Measurements from ENCODE around the gene CD99L2. TPM values are rescaled to one million over a fixed set of nuclear protein-coding genes. Genes with fewer than 3 reads are reported as not detected.

The CD99L2 gene
- total and polyA plus RNA-seq, 2 donors (not counting 1 experiment from before 2014, with no cell fraction given): 40.6 to 55.5 TPM

- no peak overlapping the region for H3K9ac ChIP-seq (ENCODE audit: insufficient read depth, low read length)
- no peaks in the 10 kb centered on the region for H3K4me1 ChIP-seq (ENCODE audit: control insufficient read depth, extremely low read depth, insufficient read depth, low read length)
- no peak overlapping the region for H3K4me2 ChIP-seq (ENCODE audit: extremely low read depth, insufficient read depth, low read length)
- H3K79me2 ChIP-seq (ENCODE audit: control insufficient read depth, insufficient read depth, low read length): no peaks in the 10 kb centered on the region
- no peaks in the 10 kb centered on the region for H3K36me3 ChIP-seq (ENCODE audit: control insufficient read depth, insufficient read depth, low read length)
- H4K20me1 ChIP-seq (ENCODE audit: control insufficient read depth, extremely low read depth, insufficient read depth, low read length): peaks cover 3% of the 10 kb centered on the region
- TF ChIP-seq CTCF (conservative IDR thresholded peaks at IDR 0.05 in 1 of 2, IDR thresholded peaks at IDR 0.05 in 1 of 2; ENCODE audit: low read depth in 1 of 2, low read length in 2 of 2) (no peak), EZH2 (IDR thresholded peaks at IDR 0.05; ENCODE audit: low read length, missing control alignments) (no peak)
- H3K9me3 ChIP-seq (ENCODE audit: control insufficient read depth, insufficient read depth, low read depth, low read length): no peaks in the 10 kb centered on the region
- H3K27ac ChIP-seq (ENCODE audit: insufficient read depth, low read length): no peak overlapping the region
- no peaks in the 10 kb centered on the region for H3K27me3 ChIP-seq (ENCODE audit: control insufficient read depth, insufficient read depth, low read length)
- H3K4me3 ChIP-seq (replicated peaks in 1 of 4; ENCODE audit: control extremely low read depth in 1 of 4, insufficient read depth in 1 of 4, low read depth in 3 of 4, low read length in 4 of 4): no peak overlapping the region
- DNase-seq (ENCODE audit: low read depth in 2 of 2): no peak
- no peak overlapping the region for H2AFZ ChIP-seq (ENCODE audit: low read length)
These were observed 49.0 kb downstream of the CD99L2 start for GRCh38 chrX:150849486-150849885.

GRCh38 chrX:150848914-150849365, 49.5 kb downstream of the CD99L2 start:
- peaks cover 3% of the 10 kb centered on the region for H4K20me1 ChIP-seq (ENCODE audit: control insufficient read depth, extremely low read depth, insufficient read depth, low read length)
- no peak for DNase-seq (ENCODE audit: low read depth in 2 of 2)
- no peaks in the 10 kb centered on the region for H3K4me1 ChIP-seq (ENCODE audit: control insufficient read depth, extremely low read depth, insufficient read depth, low read length)
- TF ChIP-seq CTCF (conservative IDR thresholded peaks at IDR 0.05 in 1 of 2, IDR thresholded peaks at IDR 0.05 in 1 of 2; ENCODE audit: low read depth in 1 of 2, low read length in 2 of 2) (no peak), EZH2 (IDR thresholded peaks at IDR 0.05; ENCODE audit: low read length, missing control alignments) (no peak)
- H3K9me3 ChIP-seq (ENCODE audit: control insufficient read depth, insufficient read depth, low read depth, low read length): no peaks in the 10 kb centered on the region
- H3K27me3 ChIP-seq (ENCODE audit: control insufficient read depth, insufficient read depth, low read length): no peaks in the 10 kb centered on the region
- no peak overlapping the region for H2AFZ ChIP-seq (ENCODE audit: low read length)
- H3K4me3 ChIP-seq (replicated peaks in 1 of 4; ENCODE audit: control extremely low read depth in 1 of 4, insufficient read depth in 1 of 4, low read depth in 3 of 4, low read length in 4 of 4): no peak overlapping the region
- no peak overlapping the region for H3K9ac ChIP-seq (ENCODE audit: insufficient read depth, low read length)
- H3K36me3 ChIP-seq (ENCODE audit: control insufficient read depth, insufficient read depth, low read length): no peaks in the 10 kb centered on the region
- H3K27ac ChIP-seq (ENCODE audit: insufficient read depth, low read length): no peak overlapping the region
- no peak overlapping the region for H3K4me2 ChIP-seq (ENCODE audit: extremely low read depth, insufficient read depth, low read length)
- H3K79me2 ChIP-seq (ENCODE audit: control insufficient read depth, insufficient read depth, low read length): no peaks in the 10 kb centered on the region

- Histone ChIP-seq H3K79me2 (ENCODE audit: control insufficient read depth, insufficient read depth, low read length) (no peaks in the 10 kb centered on the region), H4K20me1 (ENCODE audit: control insufficient read depth, extremely low read depth, insufficient read depth, low read length) (peaks cover 3% of the 10 kb centered on the region), H3K4me1 (ENCODE audit: control insufficient read depth, extremely low read depth, insufficient read depth, low read length) (no peaks in the 10 kb centered on the region), H3K27me3 (ENCODE audit: control insufficient read depth, insufficient read depth, low read length) (no peaks in the 10 kb centered on the region), H3K27ac (ENCODE audit: insufficient read depth, low read length) (no peak overlapping the region), H3K4me3 (replicated peaks in 1 of 4; ENCODE audit: control extremely low read depth in 1 of 4, insufficient read depth in 1 of 4, low read depth in 3 of 4, low read length in 4 of 4) (no peak overlapping the region), H3K9ac (ENCODE audit: insufficient read depth, low read length) (no peak overlapping the region), H3K4me2 (ENCODE audit: extremely low read depth, insufficient read depth, low read length) (no peak overlapping the region), H2AFZ (ENCODE audit: low read length) (no peak overlapping the region), H3K9me3 (ENCODE audit: control insufficient read depth, insufficient read depth, low read depth, low read length) (no peaks in the 10 kb centered on the region), H3K36me3 (ENCODE audit: control insufficient read depth, insufficient read depth, low read length) (no peaks in the 10 kb centered on the region)
- DNase-seq (ENCODE audit: low read depth in 2 of 2): no peak
- TF ChIP-seq EZH2 (IDR thresholded peaks at IDR 0.05; ENCODE audit: low read length, missing control alignments): no peak
- no peak for TF ChIP-seq CTCF (conservative IDR thresholded peaks at IDR 0.05 in 1 of 2, IDR thresholded peaks at IDR 0.05 in 1 of 2; ENCODE audit: low read depth in 1 of 2, low read length in 2 of 2)
These were observed 51.4 kb downstream of the CD99L2 start for GRCh38 chrX:150847088-150847487.
